ENCODE results near the gene CAMK2B. TPM values are rescaled to one million over a fixed set of nuclear protein-coding genes. Genes with fewer than 3 reads are reported as not detected.
A peak's percentile ranks its signal among the peaks of the same experiment; 100 is the strongest.

Gene CAMK2B
- total RNA-seq, 1 donor from 2014 or later, result 0.58 TPM

- no peak for TF ChIP-seq CTCF (IDR thresholded peaks at IDR 0.05)
- DNase-seq (no peak), ATAC-seq (ENCODE audit: low read depth) (peak; percentile 25)
- no peaks in the 10 kb centered on the region for H3K36me3 Mint-ChIP-seq (ENCODE audit: low read depth)
- ChIA-PET CTCF (interaction anchor here (1.0 to 3.0 kb wide), 7 partner anchors 71 to 177 kb away, joined by 3 to 11 read pairs (median 6); partner anchors contain the start of genes AEBP1 and POLD2), POLR2A (no interaction called here)
- no peak overlapping the region for H3K27ac Mint-ChIP-seq
- intact Hi-C loops (cut with micrococcal nuclease), result loop anchor here (1.0 kb wide), 2 partner anchors 124 to 177 kb away; no protein-coding TSS in a partner anchor
- H3K4me1 Mint-ChIP-seq, result peaks cover 9% of the 10 kb centered on the region
- no peak overlapping the region for H3K4me3 Mint-ChIP-seq
- no peaks in the 10 kb centered on the region for H3K9me3 Mint-ChIP-seq
- H3K27me3 Mint-ChIP-seq, result peaks cover 11% of the 10 kb centered on the region
These were observed 128.9 kb downstream of the CAMK2B start for GRCh38 chr7:44196450-44196872.

GRCh38 chr7:44195889-44196288, 129.5 kb downstream of the CAMK2B start:
- ChIA-PET POLR2A (no interaction called here), CTCF (interaction anchor here (1.0 to 3.0 kb wide), 6 partner anchors 70 to 176 kb away, joined by 3 to 11 read pairs (median 6); partner anchors contain the start of gene AEBP1)
- DNase-seq (no peak), ATAC-seq (ENCODE audit: low read depth) (no peak)
- no peaks in the 10 kb centered on the region for H3K9me3 Mint-ChIP-seq
- no peak overlapping the region for H3K4me3 Mint-ChIP-seq
- TF ChIP-seq CTCF (IDR thresholded peaks at IDR 0.05), result no peak
- no peaks in the 10 kb centered on the region for H3K36me3 Mint-ChIP-seq (ENCODE audit: low read depth)
- H3K27ac Mint-ChIP-seq, result no peak overlapping the region
- intact Hi-C loops (cut with micrococcal nuclease), result loop anchor here (1.0 kb wide), 2 partner anchors 124 to 177 kb away; no protein-coding TSS in a partner anchor
- peaks cover 11% of the 10 kb centered on the region for H3K27me3 Mint-ChIP-seq
- H3K4me1 Mint-ChIP-seq, result peaks cover 6% of the 10 kb centered on the region

- Mint-ChIP-seq H3K27me3 (peaks cover 11% of the 10 kb centered on the region), H3K36me3 (ENCODE audit: low read depth) (no peaks in the 10 kb centered on the region), H3K4me3 (no peak overlapping the region), H3K27ac (no peak overlapping the region), H3K4me1 (peaks cover 4% of the 10 kb centered on the region), H3K9me3 (no peaks in the 10 kb centered on the region)
- ChIA-PET CTCF (interaction anchor here (3.0 kb wide), 1 partner anchor 89 kb away, joined by 7 read pairs; the partner anchor contains the start of gene AEBP1), POLR2A (interaction anchor here (0.5 kb wide), 1 partner anchor 124 kb away, joined by 3 read pairs; no protein-coding TSS in a partner anchor)
- intact Hi-C loops (cut with micrococcal nuclease), result no loop called here
- DNase-seq (no peak), ATAC-seq (ENCODE audit: low read depth) (no peak)
- TF ChIP-seq CTCF (IDR thresholded peaks at IDR 0.05), result no peak
These were observed 130.7 kb downstream of the CAMK2B start for GRCh38 chr7:44194562-44195145.

- TF ChIP-seq CTCF (IDR thresholded peaks at IDR 0.05), result no peak
- no peak for ATAC-seq (ENCODE audit: low read depth)
- intact Hi-C loops (cut with micrococcal nuclease), result no loop called here
These were observed 131.3 kb downstream of the CAMK2B start for GRCh38 chr7:44194069-44194468.

More at GRCh38 chr7:44194069-44194468, 131.3 kb downstream of the CAMK2B start:
- POLR2A ChIA-PET, result interaction anchor here (0.6 kb wide), 1 partner anchor 124 kb away, joined by 3 read pairs; no protein-coding TSS in a partner anchor
- no peaks in the 10 kb centered on the region for H3K9me3 Mint-ChIP-seq
- CTCF ChIA-PET, result interaction anchor here (1.3 kb wide), 1 partner anchor 174 kb away, joined by 4 read pairs; no protein-coding TSS in a partner anchor
- DNase-seq, result no peak
- no peak overlapping the region for H3K4me3 Mint-ChIP-seq
- peaks cover 4% of the 10 kb centered on the region for H3K4me1 Mint-ChIP-seq
- H3K27ac Mint-ChIP-seq, result no peak overlapping the region
- peaks cover 11% of the 10 kb centered on the region for H3K27me3 Mint-ChIP-seq
- no peaks in the 10 kb centered on the region for H3K36me3 Mint-ChIP-seq (ENCODE audit: low read depth)

Data from activated B cell treated with CpG ODN at 0.5 μM for 24 hours (primary cell).